Neural cell (in vitro differentiated cells): ENCODE results near the gene MFAP2. TPM values are rescaled to one million over a fixed set of nuclear protein-coding genes. Genes with fewer than 3 reads are reported as not detected.

ENCODE experiments used
- H2AFZ ChIP-seq: fragments of 200-600, 300-800 bp; sonication (generic), shearing (Covaris generic); 2 replicates; pipeline ENCODE4 v1.6.0; 2014; ENCODE audit warnings: low read depth, mild to moderate bottlenecking, antibody characterized with exemption, low read length, moderate library complexity
- H3F3A ChIP-seq: fragments of 200-600 bp; shearing (Covaris generic); 2 replicates; pipeline ENCODE4 v1.6.1; 2016; ENCODE audit warnings: mild to moderate bottlenecking, moderate library complexity, mixed read lengths, antibody characterized with exemption, low read length; ENCODE audit not compliant: insufficient read depth, poor library complexity, severe bottlenecking
- H3K27ac ChIP-seq: fragments of 200-600, 300-800 bp; sonication (generic), shearing (Covaris generic); 2 replicates; pipeline ENCODE4 v1.5.1; 2014; ENCODE audit warnings: mild to moderate bottlenecking, low read length, moderate library complexity
- H3K27me3 ChIP-seq: fragments of 300-800, 200-600 bp; sonication (generic), shearing (Covaris generic); 2 replicates; pipeline ENCODE4 v1.6.0; 2014; ENCODE audit warnings: mild to moderate bottlenecking, low read depth, low read length, moderate library complexity; ENCODE audit not compliant: insufficient read depth
- H3K36me3 ChIP-seq: fragments of 300-800, 200-600 bp; sonication (generic), shearing (Covaris generic); 2 replicates; pipeline ENCODE4 v1.5.1; 2014; ENCODE audit warnings: mild to moderate bottlenecking, antibody characterized with exemption, low read length, moderate library complexity; ENCODE audit not compliant: insufficient read depth
- H3K4me2 ChIP-seq: fragments of 300-800, 200-600 bp; sonication (generic), shearing (Covaris generic); 2 replicates; pipeline ENCODE4 v1.6.0; 2014; ENCODE audit warnings: mild to moderate bottlenecking, low read length
- H3K4me3 ChIP-seq: fragments of 300-800, 200-600 bp; sonication (generic), shearing (Covaris generic); 2 replicates; pipeline ENCODE4 v1.5.1; 2014; ENCODE audit warnings: mild to moderate bottlenecking, low read length, moderate library complexity
- H3K79me2 ChIP-seq: fragments of 200-600 bp; shearing (Covaris generic); replicated peaks from 2 replicates; pipeline ENCODE4 v1.6.0; 2014; ENCODE audit warnings: mild to moderate bottlenecking, low read length, moderate library complexity; ENCODE audit not compliant: insufficient read depth
- H3K9ac ChIP-seq: fragments of 300-800, 200-600 bp; sonication (generic), shearing (Covaris generic); 2 replicates; pipeline ENCODE4 v1.6.1; 2016; ENCODE audit warnings: mild to moderate bottlenecking, low read length, mixed read lengths
- H3K9me2 ChIP-seq: fragments of 200-600 bp; shearing (Covaris generic); 2 replicates; pipeline ENCODE4 v1.6.1; 2016; ENCODE audit warnings: mild to moderate bottlenecking, low read length, mixed read lengths; ENCODE audit not compliant: insufficient read depth
- H3K9me3 ChIP-seq: fragments of 200-600, 300-800 bp; sonication (generic), shearing (Covaris generic); 2 replicates; pipeline ENCODE4 v1.6.1; 2016; ENCODE audit warnings: mild to moderate bottlenecking, mixed run types, low read length, moderate library complexity, mixed read lengths
- H4K20me1 ChIP-seq: fragments of 200-600 bp; shearing (Covaris generic); 2 replicates; pipeline ENCODE4 v1.6.1; 2016; ENCODE audit warnings: mild to moderate bottlenecking, mixed run types; ENCODE audit not compliant: insufficient read depth
- EP300 ChIP-seq: fragments of 450-650 bp; conservative IDR thresholded peaks from 2 replicates; pipeline ENCODE4 v1.6.1; 2014; ENCODE audit warnings: antibody characterized with exemption, mild to moderate bottlenecking, moderate library complexity; ENCODE audit not compliant: poor library complexity, severe bottlenecking
- EZH2 ChIP-seq: fragments of 200-600, 300-800 bp; shearing (Covaris generic), sonication (generic); IDR thresholded peaks from 2 replicates; pipeline ENCODE4 v1.6.1; 2014; ENCODE audit warnings: antibody characterized with exemption, low read length, borderline replicate concordance, mild to moderate bottlenecking; ENCODE audit not compliant: insufficient read depth, poor library complexity, severe bottlenecking
- MXI1 ChIP-seq: fragments of 450-650 bp; conservative IDR thresholded peaks from 2 replicates; pipeline ENCODE4 v1.6.1; 2014; ENCODE audit warnings: antibody characterized with exemption, mild to moderate bottlenecking; ENCODE audit not compliant: poor library complexity, severe bottlenecking
- POLR2AphosphoS5 ChIP-seq: IDR thresholded peaks from 2 replicates; pipeline ENCODE4 v1.6.1; 2012
- RAD21 ChIP-seq: fragments of 450-650 bp; conservative IDR thresholded peaks from 2 replicates; pipeline ENCODE4 v1.6.1; 2014; ENCODE audit warnings: antibody characterized with exemption, mild to moderate bottlenecking, moderate library complexity
- REST ChIP-seq: IDR thresholded peaks from 2 replicates; pipeline ENCODE4 v1.6.1; 2012; ENCODE audit warnings: borderline replicate concordance
- SMC3 ChIP-seq: fragments of 450-650 bp; conservative IDR thresholded peaks from 2 replicates; pipeline ENCODE4 v1.6.1; 2014; ENCODE audit warnings: antibody characterized with exemption, mild to moderate bottlenecking, moderate library complexity; ENCODE audit not compliant: poor library complexity
- TAF1 ChIP-seq: IDR thresholded peaks from 2 replicates; pipeline ENCODE4 v1.6.1; 2012; ENCODE audit warnings: low read depth
- polyA plus RNA-seq: library from polyadenylated mRNA; depleted of rRNA; stranded (reverse); fragments of >200 nt; gene quantifications from 2 replicates; pipeline ENCODE4 v1.2.3, GENCODE V29; 2014
- TF ChIP-seq, protein P1 (sequence below): fragments of 450-650 bp; IDR thresholded peaks from 2 replicates; pipeline ENCODE4 v1.5.1; 2014; ENCODE audit warnings: antibody characterized with exemption, mild to moderate bottlenecking, moderate library complexity; ENCODE audit not compliant: poor library complexity, severe bottlenecking

MFAP2 gene
- polyA plus RNA-seq, 1 donor from 2014 or later, result 68.4 TPM

- Histone ChIP-seq H3K36me3 (peaks cover 39% of the 10 kb centered on the region), H3K4me3 (no peak overlapping the region), H3F3A (no peaks in the 10 kb centered on the region), H4K20me1 (no peaks in the 10 kb centered on the region), H3K79me2 (no peaks in the 10 kb centered on the region), H3K9ac (no peak overlapping the region), H2AFZ (no peak overlapping the region), H3K4me2 (no peak overlapping the region), H3K27ac (no peak overlapping the region), H3K27me3 (no peaks in the 10 kb centered on the region), H3K9me2 (no peaks in the 10 kb centered on the region), H3K9me3 (no peaks in the 10 kb centered on the region)
- TF ChIP-seq RAD21 (no peak), TAF1 (no peak), REST (no peak), MXI1 (no peak), EP300 (no peak), POLR2AphosphoS5 (no peak), EZH2 (no peak), SMC3 (no peak)
- TF ChIP-seq, protein P1, sequence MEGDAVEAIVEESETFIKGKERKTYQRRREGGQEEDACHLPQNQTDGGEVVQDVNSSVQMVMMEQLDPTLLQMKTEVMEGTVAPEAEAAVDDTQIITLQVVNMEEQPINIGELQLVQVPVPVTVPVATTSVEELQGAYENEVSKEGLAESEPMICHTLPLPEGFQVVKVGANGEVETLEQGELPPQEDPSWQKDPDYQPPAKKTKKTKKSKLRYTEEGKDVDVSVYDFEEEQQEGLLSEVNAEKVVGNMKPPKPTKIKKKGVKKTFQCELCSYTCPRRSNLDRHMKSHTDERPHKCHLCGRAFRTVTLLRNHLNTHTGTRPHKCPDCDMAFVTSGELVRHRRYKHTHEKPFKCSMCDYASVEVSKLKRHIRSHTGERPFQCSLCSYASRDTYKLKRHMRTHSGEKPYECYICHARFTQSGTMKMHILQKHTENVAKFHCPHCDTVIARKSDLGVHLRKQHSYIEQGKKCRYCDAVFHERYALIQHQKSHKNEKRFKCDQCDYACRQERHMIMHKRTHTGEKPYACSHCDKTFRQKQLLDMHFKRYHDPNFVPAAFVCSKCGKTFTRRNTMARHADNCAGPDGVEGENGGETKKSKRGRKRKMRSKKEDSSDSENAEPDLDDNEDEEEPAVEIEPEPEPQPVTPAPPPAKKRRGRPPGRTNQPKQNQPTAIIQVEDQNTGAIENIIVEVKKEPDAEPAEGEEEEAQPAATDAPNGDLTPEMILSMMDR, result no peak
Measured at GRCh38 chr1:17023573-17023972, 43.2 kb upstream of the MFAP2 start.

DNA sequence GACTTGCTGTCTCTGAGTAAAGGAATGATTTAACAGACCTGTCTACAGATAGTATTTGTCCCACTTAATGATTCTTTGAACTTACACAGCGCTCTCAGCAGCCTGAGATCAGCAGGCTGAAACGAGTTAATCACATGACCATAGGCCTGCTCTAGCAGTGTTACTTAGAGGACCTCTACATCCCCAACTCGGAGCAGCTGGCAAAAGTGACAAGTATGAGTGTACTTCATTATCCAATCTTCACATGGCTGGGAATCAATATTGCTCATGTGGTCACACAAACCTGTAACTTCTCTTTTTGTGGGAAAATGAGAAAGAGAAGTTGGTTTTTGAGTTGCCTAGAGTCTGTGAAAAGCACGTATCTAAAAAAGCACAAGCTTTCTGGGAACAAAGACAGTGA, 42.7 kb upstream of the MFAP2 start:
- Histone ChIP-seq H3K4me3 (no peak overlapping the region), H3F3A (no peaks in the 10 kb centered on the region), H3K27me3 (no peaks in the 10 kb centered on the region), H3K79me2 (no peaks in the 10 kb centered on the region), H3K36me3 (peaks cover 40% of the 10 kb centered on the region), H2AFZ (no peak overlapping the region), H3K9me3 (no peaks in the 10 kb centered on the region), H3K9ac (no peak overlapping the region), H4K20me1 (no peaks in the 10 kb centered on the region), H3K9me2 (no peaks in the 10 kb centered on the region), H3K4me2 (no peak overlapping the region), H3K27ac (no peak overlapping the region)
- no peak for TF ChIP-seq RAD21
- no peak for TF ChIP-seq EP300

DNA sequence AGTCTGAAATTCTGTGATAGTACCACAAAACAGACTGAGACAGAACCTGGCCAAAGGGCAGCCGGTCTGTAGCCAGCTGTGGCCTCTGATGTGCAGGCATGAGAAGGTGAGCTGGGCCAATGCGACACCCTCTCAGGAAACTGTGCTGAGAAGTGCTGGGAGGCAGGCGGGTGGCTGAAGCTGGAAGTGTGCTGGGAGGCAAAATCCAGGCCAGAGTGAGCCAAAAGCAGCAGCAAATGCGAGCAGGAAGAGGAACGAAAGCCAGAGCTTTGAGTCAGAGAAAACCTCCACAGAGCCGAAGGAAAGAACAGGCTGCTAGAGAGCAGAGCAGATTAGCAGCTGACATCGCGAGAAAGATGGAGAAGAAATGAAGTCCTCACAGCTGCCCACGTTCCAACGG, 41.5 kb upstream of the MFAP2 start:
- Histone ChIP-seq H3K79me2 (no peaks in the 10 kb centered on the region), H3K9me3 (no peaks in the 10 kb centered on the region), H4K20me1 (no peaks in the 10 kb centered on the region), H3K4me2 (no peak overlapping the region), H2AFZ (no peak overlapping the region), H3K9me2 (no peaks in the 10 kb centered on the region), H3K27ac (no peak overlapping the region), H3K36me3 (peaks cover 42% of the 10 kb centered on the region), H3K4me3 (no peak overlapping the region), H3K9ac (no peak overlapping the region), H3F3A (no peaks in the 10 kb centered on the region), H3K27me3 (no peaks in the 10 kb centered on the region)
- no peak for TF ChIP-seq SMC3
- no peak for TF ChIP-seq EP300
- no peak for TF ChIP-seq REST
- TF ChIP-seq EZH2, result no peak
- no peak for TF ChIP-seq RAD21
- TF ChIP-seq MXI1, result no peak
